Measurements from ENCODE around the gene ABCG8.

- no peak for TF ChIP-seq CTCF (optimal IDR thresholded peaks at IDR 0.05 in 1 of 3, IDR thresholded peaks at IDR 0.05 in 1 of 3, conservative IDR thresholded peaks at IDR 0.05 in 1 of 3; ENCODE audit: extremely low read depth in 1 of 3, insufficient read depth in 2 of 3, low read length in 3 of 3)
- TF ChIP-seq EZH2 (IDR thresholded peaks at IDR 0.05; ENCODE audit: low read length), result no peak
Measured at GRCh38 chr2:43880952-43881351, 42.2 kb downstream of the ABCG8 start.
